WI38 (cell line): ENCODE data around the gene CNDP1.

ENCODE experiments used
- H3K4me3 ChIP-seq: 2 replicates; pipeline ENCODE4 v1.5.1; 2011; ENCODE audit warnings: low read depth, mild to moderate bottlenecking, control low read depth, low read length
- TF ChIP-seq, protein P1 (sequence below): IDR thresholded peaks from 2 replicates; pipeline ENCODE4 v1.5.1; 2012; ENCODE audit warnings: low read depth, mild to moderate bottlenecking, control low read depth, low read length

The CNDP1 gene

DNA sequence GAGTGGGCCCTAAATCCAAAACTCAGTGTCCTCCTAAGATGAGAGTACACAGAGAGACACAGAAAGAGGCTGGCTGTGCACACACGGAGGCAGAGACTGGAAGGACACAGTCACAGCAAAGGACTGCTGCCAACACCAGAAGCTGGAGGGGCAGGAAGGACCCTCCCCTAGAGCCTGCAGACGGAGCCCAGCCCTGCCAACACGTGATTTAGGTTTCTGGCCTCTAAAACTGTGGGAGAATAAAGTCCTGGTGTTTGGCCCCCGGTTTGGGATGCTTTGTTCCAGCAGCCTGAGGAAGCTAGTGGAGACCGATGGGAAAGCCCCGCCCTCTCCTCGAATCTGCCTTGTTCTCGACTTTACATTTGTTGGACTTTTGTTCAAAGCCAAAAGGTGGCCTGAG is 10.6 kb downstream of the CNDP1 start:
- no peak overlapping the region for H3K4me3 ChIP-seq
- TF ChIP-seq, protein P1, sequence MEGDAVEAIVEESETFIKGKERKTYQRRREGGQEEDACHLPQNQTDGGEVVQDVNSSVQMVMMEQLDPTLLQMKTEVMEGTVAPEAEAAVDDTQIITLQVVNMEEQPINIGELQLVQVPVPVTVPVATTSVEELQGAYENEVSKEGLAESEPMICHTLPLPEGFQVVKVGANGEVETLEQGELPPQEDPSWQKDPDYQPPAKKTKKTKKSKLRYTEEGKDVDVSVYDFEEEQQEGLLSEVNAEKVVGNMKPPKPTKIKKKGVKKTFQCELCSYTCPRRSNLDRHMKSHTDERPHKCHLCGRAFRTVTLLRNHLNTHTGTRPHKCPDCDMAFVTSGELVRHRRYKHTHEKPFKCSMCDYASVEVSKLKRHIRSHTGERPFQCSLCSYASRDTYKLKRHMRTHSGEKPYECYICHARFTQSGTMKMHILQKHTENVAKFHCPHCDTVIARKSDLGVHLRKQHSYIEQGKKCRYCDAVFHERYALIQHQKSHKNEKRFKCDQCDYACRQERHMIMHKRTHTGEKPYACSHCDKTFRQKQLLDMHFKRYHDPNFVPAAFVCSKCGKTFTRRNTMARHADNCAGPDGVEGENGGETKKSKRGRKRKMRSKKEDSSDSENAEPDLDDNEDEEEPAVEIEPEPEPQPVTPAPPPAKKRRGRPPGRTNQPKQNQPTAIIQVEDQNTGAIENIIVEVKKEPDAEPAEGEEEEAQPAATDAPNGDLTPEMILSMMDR, result no peak

DNA sequence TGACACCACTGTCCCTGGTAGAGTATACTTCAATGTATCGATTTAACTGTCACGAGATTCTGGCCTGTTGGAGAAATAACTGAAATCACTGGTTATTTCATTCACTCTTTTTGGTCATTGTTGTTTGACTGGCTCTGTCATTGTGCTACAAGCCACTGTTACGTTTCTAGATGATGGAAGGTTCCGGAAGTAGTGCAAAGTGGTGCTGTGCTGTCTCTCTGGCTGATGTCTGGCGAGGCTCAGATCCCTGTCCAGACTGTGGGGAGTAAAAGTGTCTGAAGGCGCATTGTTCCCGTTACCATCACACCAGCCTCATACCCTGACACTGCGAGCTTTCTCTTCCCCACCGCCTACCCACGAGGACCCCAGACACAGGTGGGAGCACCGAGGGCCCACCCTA is 11.7 kb downstream of the CNDP1 start:
- TF ChIP-seq, protein P1, result no peak
- H3K4me3 ChIP-seq, result no peak overlapping the region

DNA sequence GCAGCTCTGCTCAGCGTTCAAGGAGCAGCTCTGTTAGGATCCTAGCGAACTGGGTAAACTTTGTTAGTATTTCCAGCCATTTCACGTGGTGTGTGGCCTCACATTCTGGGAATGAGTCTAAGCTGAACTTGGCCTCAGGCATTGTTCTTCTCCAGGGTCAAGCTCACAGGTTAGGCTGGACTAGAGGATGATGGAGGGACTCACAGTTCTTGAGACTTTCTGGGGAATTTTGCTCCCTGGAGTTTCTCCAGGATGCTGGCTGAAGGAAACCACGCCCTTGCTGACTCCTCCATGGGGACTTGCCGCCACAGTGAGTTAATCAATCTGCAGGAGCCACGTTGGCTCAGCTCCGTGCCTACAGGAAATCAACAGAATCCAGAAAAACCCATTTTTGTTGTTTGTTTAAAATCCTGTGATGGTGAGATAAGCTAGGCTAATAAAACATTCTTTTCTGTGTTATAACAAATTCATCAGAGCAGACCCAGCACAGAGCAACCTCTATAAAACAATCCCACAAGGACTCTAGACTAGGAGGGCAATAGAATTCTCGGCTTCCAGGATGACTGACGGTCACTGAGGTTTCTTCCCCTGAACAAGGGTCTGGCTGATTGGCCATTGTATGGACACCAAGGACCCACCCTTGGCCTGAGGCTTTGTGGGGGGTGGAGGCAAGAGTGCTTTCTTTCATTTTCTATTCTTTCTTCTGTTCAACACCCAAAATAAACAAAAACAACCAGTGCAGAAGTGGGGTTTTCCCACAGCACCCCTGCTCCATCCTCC is 12.6 kb downstream of the CNDP1 start:
- H3K4me3 ChIP-seq, result no peak overlapping the region
- TF ChIP-seq, protein P1, result no peak

DNA sequence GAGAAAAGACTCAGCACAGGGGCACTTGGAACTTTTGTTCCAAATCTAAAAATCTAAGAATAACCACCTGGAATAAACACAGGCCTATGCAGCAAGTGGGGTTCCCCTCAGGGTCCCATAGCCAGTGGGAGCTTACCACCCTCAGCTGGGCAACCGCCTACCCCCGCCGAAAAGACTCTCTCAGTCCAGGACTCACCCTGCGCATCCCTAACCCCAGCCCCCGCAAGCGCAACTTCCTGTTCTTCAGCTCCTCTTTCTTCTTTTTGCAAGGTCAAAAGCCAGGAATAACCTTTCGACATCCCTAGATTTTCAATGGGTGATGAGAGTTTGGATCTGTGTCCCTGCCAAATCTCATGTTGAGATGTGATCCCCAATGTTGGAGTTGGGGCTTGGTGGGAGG is 13.6 kb downstream of the CNDP1 start:
- TF ChIP-seq, protein P1, result no peak

DNA sequence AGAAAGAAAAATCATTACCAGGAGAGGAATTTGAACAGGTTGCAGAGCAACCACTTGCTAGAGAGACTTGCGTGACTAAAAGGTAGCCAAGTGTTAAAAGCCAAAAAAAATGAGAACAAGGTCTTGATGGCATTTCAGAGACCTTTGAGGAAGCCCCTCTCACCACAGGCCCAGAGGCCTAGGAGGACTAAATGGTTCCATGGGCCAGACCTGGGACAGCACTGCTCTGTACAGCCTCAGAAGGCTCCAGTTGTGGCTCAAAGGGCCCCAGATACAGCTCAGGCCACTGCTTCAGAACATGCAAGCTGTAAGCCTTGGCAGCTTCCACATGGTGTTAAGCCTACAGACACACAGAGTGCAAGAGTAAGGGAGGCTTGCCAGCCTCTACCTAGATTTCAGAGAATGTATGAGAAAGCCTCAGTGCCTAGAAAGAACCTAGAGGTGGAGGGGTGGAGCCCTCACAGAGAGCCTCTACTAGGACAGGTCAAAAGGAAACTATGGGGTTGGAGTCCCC is 15.3 kb downstream of the CNDP1 start:
- TF ChIP-seq, protein P1, result no peak
- H3K4me3 ChIP-seq, result no peak overlapping the region

More for the DNA sequence above, 13.6 kb downstream of the CNDP1 start:
- H3K4me3 ChIP-seq, result no peak overlapping the region

DNA sequence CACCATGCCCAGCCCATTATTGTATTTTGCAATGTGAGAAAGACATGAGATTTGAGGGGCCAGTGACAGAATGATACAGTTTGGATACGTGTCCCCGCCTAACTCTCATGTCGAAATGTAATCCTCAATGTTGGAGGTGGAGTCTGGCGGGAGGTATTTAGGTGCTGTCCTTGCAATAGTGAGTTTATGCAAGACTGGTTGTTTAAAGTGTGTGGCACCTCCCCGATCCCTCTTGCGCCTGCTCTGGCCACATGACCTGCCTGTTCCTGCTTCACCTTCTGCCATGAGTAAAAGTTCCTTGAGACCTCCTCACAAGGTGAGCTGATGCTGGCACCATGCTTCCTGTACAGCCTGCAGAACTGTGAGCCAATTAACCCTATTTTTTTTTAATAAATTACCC is 16.6 kb downstream of the CNDP1 start:
- no peak overlapping the region for H3K4me3 ChIP-seq
- TF ChIP-seq, protein P1, result no peak

DNA sequence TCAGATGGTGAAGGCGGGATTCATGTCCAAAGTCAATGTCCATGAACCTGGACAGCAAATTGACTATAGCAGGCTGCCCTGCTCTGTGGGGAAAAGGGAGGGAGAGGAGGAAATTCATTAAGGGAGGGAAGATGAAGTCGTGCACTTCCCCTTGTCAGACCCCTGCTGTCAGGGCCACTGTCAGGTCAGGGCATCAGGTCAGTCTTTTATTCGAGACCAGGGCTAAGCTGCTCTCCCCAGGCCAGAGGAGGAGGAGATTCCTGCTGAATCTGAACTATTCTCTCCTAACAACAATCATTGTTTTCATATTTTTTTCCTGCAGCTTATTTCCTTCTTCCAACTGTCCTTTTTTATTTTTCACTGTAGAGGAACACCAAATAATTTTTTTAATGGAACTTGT is 17.2 kb downstream of the CNDP1 start:
- no peak overlapping the region for H3K4me3 ChIP-seq
- TF ChIP-seq, protein P1, result no peak
